OCI-LY1 (cell line): ENCODE data around the gene CBL.
"Not testable (repeated sequence)": the region's sequence is repeated elsewhere in the genome, so short reads cannot be mapped to it uniquely, and the experiment has no call there.

Experiments used
- CTCF ChIP-seq: fragments of 200-600 bp; sonication (generic), shearing (Covaris generic); IDR thresholded peaks from 2 replicates; pipeline ENCODE4 v1.5.1; 2017; ENCODE audit warnings: mild to moderate bottlenecking, antibody characterized with exemption, low read length, moderate library complexity, mixed read lengths
- EZH2 ChIP-seq: fragments of 200-600 bp; sonication (generic), shearing (Covaris generic); IDR thresholded peaks from 2 replicates; pipeline ENCODE4 v1.8.0; 2017; ENCODE audit warnings: borderline replicate concordance, mixed run types, mild to moderate bottlenecking, antibody characterized with exemption, low read length, moderate library complexity, mixed read lengths

- not testable (repeated sequence) for TF ChIP-seq CTCF, EZH2
These were observed 39.1 kb upstream of the CBL start for GRCh38 chr11:119167077-119167458.
